Thymus (tissue), 11 donors: ENCODE results near the gene CSNK1G3. TPM values are rescaled to one million over a fixed set of nuclear protein-coding genes. Genes with fewer than 3 reads are reported as not detected.

Experiments used
- DNase-seq, 9 donors: peaks; one replicate each; pipeline ENCODE4 v3.0.0-alpha.2; 2013; ENCODE audit warnings: low spot score in 9 of 9, low read depth in 6 of 9, missing footprints in 1 of 9
- H3K27ac ChIP-seq, 2 donors: one replicate each; pipeline ENCODE4 v1.5.1; 2013; ENCODE audit warnings: control low read depth in 1 of 2, low read depth in 1 of 2, low read length in 1 of 2, mild to moderate bottlenecking in 1 of 2, moderate library complexity in 1 of 2
- H3K27me3 ChIP-seq, 2 donors: one replicate each; pipeline ENCODE4 v1.5.1; 2013; ENCODE audit warnings: low read length in 1 of 2; ENCODE audit not compliant: control insufficient read depth in 2 of 2, insufficient read depth in 1 of 2
- H3K36me3 ChIP-seq, 2 donors: one replicate each; pipeline ENCODE4 v1.5.1; 2013; ENCODE audit warnings: low read length in 1 of 2, mild to moderate bottlenecking in 1 of 2, moderate library complexity in 1 of 2; ENCODE audit not compliant: control insufficient read depth in 2 of 2, insufficient read depth in 2 of 2
- H3K4me1 ChIP-seq, 2 donors: one replicate each; pipeline ENCODE4 v1.5.1; 2013; ENCODE audit warnings: low read length in 2 of 2; ENCODE audit not compliant: control insufficient read depth in 2 of 2, insufficient read depth in 2 of 2
- H3K4me3 ChIP-seq, 2 donors: one replicate each; pipeline ENCODE4 v1.5.1; 2013; ENCODE audit warnings: low read length in 2 of 2, control low read depth in 1 of 2, mild to moderate bottlenecking in 1 of 2
- H3K9me3 ChIP-seq, 2 donors: one replicate each; pipeline ENCODE4 v1.5.1; 2013; ENCODE audit warnings: low read length in 1 of 2, mild to moderate bottlenecking in 1 of 2; ENCODE audit not compliant: control insufficient read depth in 2 of 2, insufficient read depth in 1 of 2
- WGBS: extraction: QIAGEN DNeasy Blood & Tissue Kit; methylation state at CpG from one replicate; pipeline ENCODE4 v1.1.7; 2013; 5-methylcytosine and 5-hydroxymethylcytosine counted together
- polyA plus RNA-seq: library from polyadenylated mRNA; stranded (reverse); fragments of 200-250 nt; gene quantifications from one replicate; pipeline ENCODE4 v1.2.3, GENCODE V29; 2013
- total RNA-seq: library from RNA; stranded (reverse); fragments of 120-200 nt; gene quantifications from one replicate; pipeline ENCODE4 v1.2.4, GENCODE V29; 2013
- donor health status: healthy.

CSNK1G3 gene
- total and polyA plus RNA-seq, 2 donors: 18.9 to 69.7 TPM

GRCh38 chr5:123540534-123540933 lies 28.6 kb downstream of the CSNK1G3 start:
- Histone ChIP-seq H3K4me3 (no peak overlapping the region), H3K36me3 (no peaks in the 10 kb centered on the region), H3K9me3 (no peaks in the 10 kb centered on the region), H3K27me3 (no peaks in the 10 kb centered on the region), H3K4me1 (peaks cover 0 to 2% of the 10 kb centered on the region in 2 donors), H3K27ac (no peak overlapping the region)
- no peak for DNase-seq
- WGBS: 98% methylated on average over 7 of the region's 7 CpGs

GRCh38 chr5:123543438-123543837 lies 31.5 kb downstream of the CSNK1G3 start:
- H3K4me1 ChIP-seq: peaks cover 0 to 2% of the 10 kb centered on the region in 2 donors
- WGBS: 94% methylated on average over 3 of the region's 3 CpGs

GRCh38 chr5:123545506-123545905 lies 33.5 kb downstream of the CSNK1G3 start:
- Histone ChIP-seq H3K4me1 (peaks cover 4 to 5% of the 10 kb centered on the region in 2 donors), H3K4me3 (no peak overlapping the region), H3K36me3 (peaks cover 0 to 3% of the 10 kb centered on the region in 2 donors), H3K27ac (no peak overlapping the region), H3K9me3 (no peaks in the 10 kb centered on the region), H3K27me3 (no peaks in the 10 kb centered on the region)
- DNase-seq: peak in 2 of 9 donors; percentile 11 to 21
- WGBS: 97% methylated on average over 7 of the region's 7 CpGs

More at GRCh38 chr5:123543438-123543837, 31.5 kb downstream of the CSNK1G3 start:
- Histone ChIP-seq H3K36me3 (no peaks in the 10 kb centered on the region), H3K4me3 (no peak overlapping the region), H3K27me3 (no peaks in the 10 kb centered on the region), H3K27ac (no peak overlapping the region), H3K9me3 (no peaks in the 10 kb centered on the region)
- DNase-seq: peak in 1 of 9 donors; percentile 5

- no peak overlapping the region for H3K4me3 ChIP-seq
- DNase-seq: no peak
- no peaks in the 10 kb centered on the region for H3K9me3 ChIP-seq
- peaks cover 0 to 3% of the 10 kb centered on the region in 2 donors for H3K36me3 ChIP-seq
- WGBS: 100% methylated on average over 1 of the region's 1 CpG
- H3K4me1 ChIP-seq: peaks cover 4 to 5% of the 10 kb centered on the region in 2 donors
- no peaks in the 10 kb centered on the region for H3K27me3 ChIP-seq
- H3K27ac ChIP-seq: no peak overlapping the region
These were observed 34.7 kb downstream of the CSNK1G3 start for GRCh38 chr5:123546657-123547056.

- Histone ChIP-seq H3K36me3 (peaks cover 0 to 3% of the 10 kb centered on the region in 2 donors), H3K9me3 (no peaks in the 10 kb centered on the region), H3K4me3 (no peak overlapping the region), H3K4me1 (peaks cover 2 to 4% of the 10 kb centered on the region in 2 donors), H3K27ac (peak overlapping the region; percentile 21 to 68), H3K27me3 (no peaks in the 10 kb centered on the region)
- 69% methylated on average over 3 of the region's 3 CpGs for whole genome bisulfite sequencing
- peak in 7 of 9 donors; percentile 2 to 60 (median 29) for DNase-seq
These were observed 37.4 kb downstream of the CSNK1G3 start for GRCh38 chr5:123549256-123549904.

- WGBS: 96% methylated on average over 4 of the region's 4 CpGs
These were observed 42.6 kb downstream of the CSNK1G3 start for GRCh38 chr5:123554601-123555000.

GRCh38 chr5:123557907-123558306 lies 45.9 kb downstream of the CSNK1G3 start:
- no peak for DNase-seq
- H3K36me3 ChIP-seq: no peaks in the 10 kb centered on the region
- no peaks in the 10 kb centered on the region for H3K4me1 ChIP-seq
- no peak overlapping the region for H3K27ac ChIP-seq
- over 99% methylated on average over 3 of the region's 3 CpGs for WGBS
- no peaks in the 10 kb centered on the region for H3K9me3 ChIP-seq
- no peak overlapping the region for H3K4me3 ChIP-seq
- no peaks in the 10 kb centered on the region for H3K27me3 ChIP-seq

More at GRCh38 chr5:123554601-123555000, 42.6 kb downstream of the CSNK1G3 start:
- Histone ChIP-seq H3K4me3 (no peak overlapping the region), H3K9me3 (no peaks in the 10 kb centered on the region), H3K27me3 (no peaks in the 10 kb centered on the region), H3K36me3 (peaks cover 0 to 3% of the 10 kb centered on the region in 2 donors), H3K27ac (no peak overlapping the region), H3K4me1 (no peaks in the 10 kb centered on the region)
- DNase-seq: no peak

- DNase-seq: no peak
- H3K27ac ChIP-seq: no peak overlapping the region
- 95% methylated on average over 5 of the region's 5 CpGs for WGBS
- no peaks in the 10 kb centered on the region for H3K36me3 ChIP-seq
- H3K4me3 ChIP-seq: no peak overlapping the region
- H3K9me3 ChIP-seq: no peaks in the 10 kb centered on the region
- H3K4me1 ChIP-seq: no peaks in the 10 kb centered on the region
- no peaks in the 10 kb centered on the region for H3K27me3 ChIP-seq
These were observed 46.9 kb downstream of the CSNK1G3 start for GRCh38 chr5:123558762-123559433.

- WGBS: 100% methylated on average over 1 of the region's 1 CpG
These were observed 47.4 kb downstream of the CSNK1G3 start for GRCh38 chr5:123559434-123559775.

More at GRCh38 chr5:123559434-123559775, 47.4 kb downstream of the CSNK1G3 start:
- no peaks in the 10 kb centered on the region for H3K27me3 ChIP-seq
- no peaks in the 10 kb centered on the region for H3K9me3 ChIP-seq
- no peak overlapping the region for H3K4me3 ChIP-seq
- H3K4me1 ChIP-seq: no peaks in the 10 kb centered on the region
- no peak overlapping the region for H3K27ac ChIP-seq
- no peak for DNase-seq
- H3K36me3 ChIP-seq: no peaks in the 10 kb centered on the region
